ENCODE measurements around the gene JAM2.
"Not testable (repeated sequence)": the region's sequence is repeated elsewhere in the genome, so short reads cannot be mapped to it uniquely, and the experiment has no call there.

The JAM2 gene

DNA sequence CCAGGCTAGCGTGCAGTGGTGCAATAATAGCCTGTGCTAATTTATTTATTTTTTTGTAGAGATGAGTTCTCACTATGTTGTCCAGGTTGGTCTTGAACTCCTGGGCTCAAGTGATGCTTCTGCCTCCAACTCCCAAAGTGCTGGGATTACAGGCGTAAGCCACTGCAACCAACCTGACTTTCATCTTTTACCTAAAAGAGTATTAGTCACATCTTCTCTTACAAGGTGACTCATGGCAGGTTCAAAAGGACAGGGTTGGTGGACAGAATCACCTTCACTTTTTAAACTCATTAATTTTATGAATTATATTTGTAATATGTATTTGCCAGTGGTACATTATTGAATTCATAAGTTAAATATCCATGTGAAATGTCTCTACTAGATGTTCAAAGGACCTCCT lies 18.1 kb downstream of the JAM2 start:
- Mint-ChIP-seq H3K4me3 (no peak overlapping the region), H3K4me1 (no peaks in the 10 kb centered on the region), H3K36me3 (ENCODE audit: insufficient read depth) (no peaks in the 10 kb centered on the region), H3K9me3 (peaks cover 5% of the 10 kb centered on the region), H3K27me3 (no peaks in the 10 kb centered on the region), H3K27ac (ENCODE audit: low read depth) (no peak overlapping the region)
- ATAC-seq (replicated peaks; ENCODE audit: extremely low read depth, poor library complexity, severe bottlenecking) (no peak), DNase-seq (ENCODE audit: low spot score in 2 of 2) (no peak)

DNA sequence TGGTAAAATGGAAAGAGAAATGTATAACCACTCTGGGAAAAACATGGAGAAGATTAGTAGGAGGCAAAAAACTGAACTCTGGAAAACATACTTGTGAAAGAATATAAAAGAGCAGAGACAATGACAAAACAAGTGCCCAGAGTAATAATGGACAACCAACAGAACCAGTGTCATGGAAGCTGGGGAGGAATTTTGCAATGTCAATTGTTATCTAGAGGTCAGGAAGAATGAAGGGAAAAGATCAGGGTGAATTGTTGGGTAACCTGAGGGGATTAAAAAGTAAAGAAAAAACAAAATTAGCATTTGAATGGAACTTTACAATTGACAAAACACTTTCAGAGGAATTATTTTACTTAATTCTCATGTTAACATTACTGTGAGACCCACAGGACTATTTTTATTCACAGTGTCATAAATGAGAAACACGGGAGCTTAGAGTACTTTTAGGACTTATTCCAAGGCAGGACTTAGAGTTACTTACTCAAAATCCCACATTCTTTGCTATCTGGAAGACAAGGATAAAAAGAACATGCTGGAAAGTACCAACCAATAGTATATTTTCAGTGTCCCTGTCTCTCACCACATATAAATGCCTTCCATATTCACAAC lies 19.5 kb downstream of the JAM2 start:
- Mint-ChIP-seq H3K36me3 (ENCODE audit: insufficient read depth) (no peaks in the 10 kb centered on the region), H3K4me3 (no peak overlapping the region), H3K27ac (ENCODE audit: low read depth) (no peak overlapping the region), H3K4me1 (no peaks in the 10 kb centered on the region), H3K27me3 (peaks cover 11% of the 10 kb centered on the region), H3K9me3 (peaks cover 5% of the 10 kb centered on the region)
- ATAC-seq (replicated peaks; ENCODE audit: extremely low read depth, poor library complexity, severe bottlenecking) (no peak), DNase-seq (ENCODE audit: low spot score in 2 of 2) (no peak)

DNA sequence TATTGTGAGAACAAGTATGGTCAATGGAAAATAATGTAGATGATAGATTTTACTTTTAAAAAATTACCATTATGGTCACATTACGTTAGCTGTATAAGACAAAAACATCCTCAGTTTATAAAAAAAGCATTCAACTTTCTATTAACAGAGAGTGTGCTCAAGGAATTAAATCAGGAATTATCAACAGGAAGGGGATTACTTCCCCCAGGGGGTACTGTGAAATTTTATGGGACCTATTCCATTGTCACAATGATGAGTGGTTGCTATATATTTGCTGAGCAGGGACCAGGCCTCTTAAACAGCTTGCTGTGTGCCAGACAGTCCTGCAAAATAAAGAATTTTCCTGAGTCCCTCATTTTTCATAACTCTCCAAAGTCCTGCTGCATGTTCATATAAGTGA lies 21.2 kb downstream of the JAM2 start:
- Mint-ChIP-seq H3K27ac (ENCODE audit: low read depth) (no peak overlapping the region), H3K4me1 (no peaks in the 10 kb centered on the region), H3K9me3 (no peaks in the 10 kb centered on the region), H3K4me3 (no peak overlapping the region), H3K27me3 (peaks cover 26% of the 10 kb centered on the region), H3K36me3 (ENCODE audit: insufficient read depth) (no peaks in the 10 kb centered on the region)
- no peak for ATAC-seq (replicated peaks; ENCODE audit: extremely low read depth, poor library complexity, severe bottlenecking)
- DNase-seq (ENCODE audit: low spot score in 2 of 2) = no peak

DNA sequence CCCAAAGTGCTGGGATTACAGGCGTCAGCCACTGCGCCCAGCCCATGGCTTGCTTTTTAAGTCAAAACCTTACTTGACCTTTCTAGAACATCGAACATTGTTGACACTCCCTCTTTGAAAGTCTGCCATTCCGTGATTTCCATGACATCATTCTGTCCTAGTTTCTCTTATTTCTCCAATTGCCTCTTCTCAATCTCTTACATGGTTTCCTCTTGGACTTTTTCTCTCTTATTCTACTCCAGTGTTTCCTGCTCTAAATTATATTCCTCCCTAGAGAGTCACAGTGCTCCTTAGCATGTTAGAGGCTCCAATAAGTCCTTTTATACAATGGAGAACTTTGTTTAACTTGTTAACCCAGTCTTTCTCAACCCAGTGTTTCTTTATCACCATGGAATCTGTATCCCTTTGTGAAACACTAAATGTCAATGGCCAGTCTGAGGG lies 25.5 kb downstream of the JAM2 start:
- H3K4me1 Mint-ChIP-seq = no peaks in the 10 kb centered on the region
- ATAC-seq (replicated peaks; ENCODE audit: extremely low read depth, poor library complexity, severe bottlenecking) = no peak
- H3K36me3 Mint-ChIP-seq (ENCODE audit: insufficient read depth) = no peaks in the 10 kb centered on the region
- no peak for DNase-seq (ENCODE audit: low spot score in 2 of 2)
- peaks cover 52% of the 10 kb centered on the region for H3K27me3 Mint-ChIP-seq
- H3K9me3 Mint-ChIP-seq = no peaks in the 10 kb centered on the region
- H3K27ac Mint-ChIP-seq (ENCODE audit: low read depth) = no peak overlapping the region
- H3K4me3 Mint-ChIP-seq = no peak overlapping the region

DNA sequence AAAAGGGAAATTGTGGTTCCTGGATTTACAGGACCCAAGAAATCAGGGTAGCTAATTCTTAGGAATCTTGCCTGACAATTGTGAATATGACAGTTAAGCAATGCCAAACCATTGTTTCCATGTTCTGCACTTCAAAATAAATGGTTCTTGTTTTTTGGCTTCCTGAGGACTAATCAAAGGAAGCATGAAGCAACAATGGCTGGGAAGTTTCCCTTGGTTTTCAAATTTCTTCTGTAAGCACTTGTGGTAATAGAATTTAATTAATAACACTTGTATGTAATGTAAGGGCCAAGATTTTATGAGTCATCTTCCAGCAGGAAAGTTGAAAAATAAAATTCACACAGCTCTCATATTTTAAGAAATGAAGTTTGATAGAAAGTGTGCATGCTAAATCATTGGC lies 31.7 kb downstream of the JAM2 start:
- Mint-ChIP-seq H3K27ac (ENCODE audit: low read depth) (no peak overlapping the region), H3K27me3 (peaks cover 38% of the 10 kb centered on the region)

DNA sequence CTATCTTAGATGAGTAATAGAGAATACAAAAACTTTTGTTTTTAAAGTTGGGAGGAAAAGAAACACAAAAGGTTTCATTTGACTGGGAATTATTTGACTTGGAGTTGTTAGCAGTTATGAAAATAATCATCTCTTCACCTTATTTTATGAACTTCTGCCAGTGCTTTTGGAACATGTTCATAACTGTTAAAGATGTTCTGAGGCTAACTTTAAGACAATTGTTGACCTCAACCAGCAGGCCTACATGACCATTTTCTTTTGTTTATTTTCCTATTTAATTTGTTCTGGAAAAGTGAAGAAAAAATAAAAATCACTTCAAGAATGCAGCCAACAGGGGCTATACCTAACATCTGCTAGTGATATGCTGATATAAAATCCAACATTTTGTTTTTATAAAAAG lies 37.4 kb downstream of the JAM2 start:
- no peaks in the 10 kb centered on the region for H3K9me3 Mint-ChIP-seq
- H3K4me3 Mint-ChIP-seq = no peak overlapping the region
- H3K36me3 Mint-ChIP-seq (ENCODE audit: insufficient read depth) = no peaks in the 10 kb centered on the region
- no peak overlapping the region for H3K27ac Mint-ChIP-seq (ENCODE audit: low read depth)
- no peak for DNase-seq (ENCODE audit: low spot score in 2 of 2)
- peaks cover 19% of the 10 kb centered on the region for H3K27me3 Mint-ChIP-seq
- no peaks in the 10 kb centered on the region for H3K4me1 Mint-ChIP-seq
- no peak for ATAC-seq (replicated peaks; ENCODE audit: extremely low read depth, poor library complexity, severe bottlenecking)

More for the DNA sequence above, 31.7 kb downstream of the JAM2 start:
- Mint-ChIP-seq H3K4me3 (no peak overlapping the region), H3K36me3 (ENCODE audit: insufficient read depth) (no peaks in the 10 kb centered on the region), H3K4me1 (no peaks in the 10 kb centered on the region), H3K9me3 (no peaks in the 10 kb centered on the region)
- DNase-seq (ENCODE audit: low spot score in 2 of 2) = no peak
- no peak for ATAC-seq (replicated peaks; ENCODE audit: extremely low read depth, poor library complexity, severe bottlenecking)

DNA sequence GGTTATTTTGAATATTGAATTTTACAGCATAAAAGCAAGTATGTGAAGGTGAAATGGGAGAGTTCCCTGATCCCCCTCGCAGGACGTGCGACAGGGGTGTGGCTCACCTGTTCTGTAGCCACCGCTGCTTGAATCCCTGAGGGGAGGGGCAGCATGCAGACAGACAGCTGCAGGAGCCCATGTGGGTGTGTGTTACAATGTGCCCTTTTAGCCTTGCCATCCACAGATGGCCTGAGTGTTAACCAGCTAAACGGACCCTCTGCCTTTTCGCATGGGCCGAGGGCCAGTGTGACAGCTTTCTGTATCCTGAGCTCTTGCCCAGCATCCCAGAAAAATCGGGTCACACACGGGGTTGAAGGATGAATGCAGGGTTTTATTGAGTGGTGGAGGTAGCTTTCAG lies 43.3 kb downstream of the JAM2 start:
- Mint-ChIP-seq H3K27me3 (peaks cover 7% of the 10 kb centered on the region), H3K4me3 (no peak overlapping the region), H3K36me3 (ENCODE audit: insufficient read depth) (no peaks in the 10 kb centered on the region)

DNA sequence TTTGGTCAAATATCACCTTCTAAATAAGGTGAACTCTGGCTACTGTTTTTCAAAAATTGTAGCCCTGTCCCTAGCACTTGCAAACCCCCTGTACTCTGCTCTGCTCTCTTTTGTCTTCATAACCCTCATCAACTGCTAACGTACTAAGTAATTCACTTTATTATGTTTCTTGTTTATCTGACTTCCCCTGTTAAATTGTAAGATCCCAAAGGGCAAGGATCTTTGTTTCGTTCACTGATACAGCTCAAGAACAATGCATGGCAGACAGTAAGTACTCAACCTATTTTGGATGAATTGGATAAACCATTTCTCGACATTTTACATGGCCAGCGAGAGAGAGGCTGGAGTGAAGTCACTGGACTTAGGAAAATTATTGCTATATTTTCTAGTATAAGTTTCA lies 48.7 kb downstream of the JAM2 start:
- Mint-ChIP-seq H3K27me3 (peaks cover 9% of the 10 kb centered on the region), H3K9me3 (no peaks in the 10 kb centered on the region), H3K36me3 (ENCODE audit: insufficient read depth) (no peaks in the 10 kb centered on the region), H3K4me3 (no peak overlapping the region), H3K4me1 (no peaks in the 10 kb centered on the region), H3K27ac (ENCODE audit: low read depth) (no peak overlapping the region)
- no peak for ATAC-seq (replicated peaks; ENCODE audit: extremely low read depth, poor library complexity, severe bottlenecking)
- no peak for DNase-seq (ENCODE audit: low spot score in 2 of 2)

More for the DNA sequence above, 43.3 kb downstream of the JAM2 start:
- Mint-ChIP-seq H3K4me1 (no peaks in the 10 kb centered on the region), H3K27ac (ENCODE audit: low read depth) (no peak overlapping the region), H3K9me3 (no peaks in the 10 kb centered on the region)
- no peak for DNase-seq (ENCODE audit: low spot score in 2 of 2)
- ATAC-seq (replicated peaks; ENCODE audit: extremely low read depth, poor library complexity, severe bottlenecking) = no peak

DNA sequence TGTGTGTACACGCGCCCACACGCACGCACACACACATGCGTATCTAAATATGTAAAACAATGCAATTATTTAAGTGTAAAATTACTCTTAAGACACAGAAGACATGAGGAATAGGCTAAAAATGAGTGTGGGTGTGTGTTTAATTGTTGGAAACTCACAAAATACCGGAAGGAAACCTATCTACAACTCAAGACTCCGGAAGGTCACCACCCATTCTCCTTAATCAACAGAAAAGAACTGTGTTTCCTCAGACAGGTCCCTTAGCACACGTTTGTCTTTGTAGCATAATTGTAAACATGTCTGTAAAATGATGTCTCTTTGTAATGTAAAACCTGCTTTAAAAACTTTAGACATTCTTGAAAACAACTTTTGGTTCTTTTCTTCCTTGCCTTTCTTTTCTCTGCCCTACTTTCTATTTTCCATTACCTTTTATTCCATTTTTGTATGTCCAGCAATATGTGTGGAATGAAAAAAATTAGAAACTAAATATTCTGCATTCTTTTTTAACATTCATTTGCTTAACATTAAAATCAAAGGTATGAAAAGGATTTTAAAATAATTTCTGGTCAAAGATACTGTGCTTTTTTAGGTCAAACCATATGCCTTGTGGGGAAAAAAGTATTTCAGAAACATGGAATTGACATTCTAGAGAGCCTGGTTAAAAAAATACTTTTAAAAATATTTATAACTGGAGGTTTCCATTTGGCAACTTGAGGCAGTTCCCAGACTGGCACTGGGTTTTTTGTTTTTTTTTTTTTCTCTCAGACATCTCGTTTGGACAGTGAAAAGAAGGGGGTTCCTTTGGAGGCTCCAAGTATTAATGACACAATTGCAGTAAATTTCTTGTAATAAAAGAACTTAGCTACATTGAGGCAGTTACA lies 49.5 kb downstream of the JAM2 start:
- Mint-ChIP-seq H3K9me3 (no peaks in the 10 kb centered on the region), H3K27me3 (peaks cover 9% of the 10 kb centered on the region)

DNA sequence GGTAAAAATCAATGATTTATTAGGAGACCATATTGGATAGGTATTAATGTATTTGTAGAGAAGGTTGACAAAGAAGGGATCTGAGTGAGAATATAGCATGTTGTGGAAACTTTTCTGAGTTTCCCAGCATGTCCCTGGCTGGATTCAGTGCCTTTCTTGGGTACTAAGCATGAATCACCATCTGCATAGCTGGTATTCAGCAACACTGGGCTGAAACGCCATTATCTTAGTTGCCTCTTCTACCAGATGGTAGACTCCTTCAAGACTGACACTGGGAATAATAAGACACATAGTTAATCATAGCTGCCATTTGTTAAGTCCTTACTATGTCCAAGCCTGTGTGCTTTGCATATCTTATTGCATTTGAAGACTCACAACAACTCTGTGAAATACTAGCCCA lies 50.2 kb downstream of the JAM2 start:
- no peak for ATAC-seq (replicated peaks; ENCODE audit: extremely low read depth, poor library complexity, severe bottlenecking)
- no peak for DNase-seq (ENCODE audit: low spot score in 2 of 2)
- H3K27ac Mint-ChIP-seq (ENCODE audit: low read depth) = no peak overlapping the region
- H3K4me1 Mint-ChIP-seq = no peaks in the 10 kb centered on the region
- no peak overlapping the region for H3K4me3 Mint-ChIP-seq
- H3K27me3 Mint-ChIP-seq = peaks cover 9% of the 10 kb centered on the region
- no peaks in the 10 kb centered on the region for H3K9me3 Mint-ChIP-seq
- no peaks in the 10 kb centered on the region for H3K36me3 Mint-ChIP-seq (ENCODE audit: insufficient read depth)

More for the DNA sequence above, 49.5 kb downstream of the JAM2 start:
- Mint-ChIP-seq H3K27ac (ENCODE audit: low read depth) (no peak overlapping the region), H3K36me3 (ENCODE audit: insufficient read depth) (no peaks in the 10 kb centered on the region), H3K4me1 (no peaks in the 10 kb centered on the region), H3K4me3 (no peak overlapping the region)
- ATAC-seq (replicated peaks; ENCODE audit: extremely low read depth, poor library complexity, severe bottlenecking) (no peak), DNase-seq (ENCODE audit: low spot score in 2 of 2) (no peak)

DNA sequence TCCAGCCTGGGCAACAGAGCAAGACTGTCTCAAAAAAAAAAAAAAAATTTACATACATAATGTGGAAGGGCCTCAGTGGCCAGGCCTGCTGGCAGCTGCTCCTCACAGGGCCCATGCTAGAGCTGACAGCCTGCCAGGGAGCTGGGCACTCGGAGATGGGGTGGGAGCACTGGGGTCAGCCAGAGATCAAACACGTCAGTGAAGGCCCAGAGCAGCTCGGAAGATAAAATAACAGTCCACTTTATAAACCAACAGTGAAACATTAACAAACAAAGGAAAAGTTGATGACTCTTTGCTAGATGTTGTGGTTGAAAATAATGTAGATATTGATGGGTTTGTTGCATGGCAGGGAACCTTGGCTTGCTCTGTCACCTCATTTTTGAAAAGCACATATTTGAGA lies 52.9 kb downstream of the JAM2 start:
- Mint-ChIP-seq H3K4me1 (no peaks in the 10 kb centered on the region), H3K27me3 (peaks cover 9% of the 10 kb centered on the region), H3K4me3 (no peak overlapping the region), H3K9me3 (no peaks in the 10 kb centered on the region), H3K27ac (ENCODE audit: low read depth) (no peak overlapping the region), H3K36me3 (ENCODE audit: insufficient read depth) (no peaks in the 10 kb centered on the region)
- no peak for DNase-seq (ENCODE audit: low spot score in 2 of 2)
- ATAC-seq (replicated peaks; ENCODE audit: extremely low read depth, poor library complexity, severe bottlenecking) = no peak

DNA sequence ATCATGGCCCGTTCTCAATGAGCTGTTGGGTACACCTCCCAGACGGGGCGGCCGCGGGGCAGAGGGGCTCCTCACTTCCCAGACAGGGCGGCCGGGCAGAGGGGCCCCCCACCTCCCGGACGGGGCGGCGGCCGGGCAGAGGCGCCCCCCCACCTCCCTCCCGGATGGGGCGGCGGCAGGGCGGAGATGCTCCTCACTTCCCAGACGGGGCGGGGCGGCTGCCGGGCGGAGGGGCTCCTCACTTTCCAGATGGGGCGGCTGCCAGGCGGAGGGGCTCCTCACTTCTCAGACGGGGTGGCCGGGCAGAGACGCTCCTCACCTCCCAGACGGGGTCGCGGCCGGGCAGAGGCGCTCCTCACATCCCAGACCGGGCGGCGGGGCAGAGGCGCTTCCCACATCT lies 56.4 kb downstream of the JAM2 start:
- not testable (repeated sequence) for H3K27me3 Mint-ChIP-seq; H3K4me3 Mint-ChIP-seq; H3K4me1 Mint-ChIP-seq; H3K36me3 Mint-ChIP-seq (ENCODE audit: insufficient read depth); ATAC-seq (replicated peaks; ENCODE audit: extremely low read depth, poor library complexity, severe bottlenecking); H3K9me3 Mint-ChIP-seq; DNase-seq (ENCODE audit: low spot score in 2 of 2); H3K27ac Mint-ChIP-seq (ENCODE audit: low read depth)

DNA sequence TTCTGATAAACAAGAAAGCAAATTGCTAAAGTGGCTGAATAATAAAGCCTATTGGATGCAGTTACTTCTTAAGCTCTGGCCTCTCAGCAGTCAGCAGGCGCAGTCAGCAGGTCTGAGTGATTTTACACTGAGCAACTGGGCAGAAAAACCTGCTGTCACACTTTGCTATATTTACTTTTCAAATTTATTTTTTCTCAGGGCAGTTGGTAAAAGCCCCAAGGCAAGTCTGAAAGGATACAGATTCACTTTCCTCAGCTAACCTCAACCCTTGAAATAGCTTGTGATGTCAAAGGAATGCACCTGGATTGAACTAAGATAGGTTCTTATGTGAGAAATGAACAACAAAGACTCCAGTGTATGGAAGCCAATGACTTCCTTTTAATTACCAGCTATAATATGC lies 61.7 kb downstream of the JAM2 start:
- H3K9me3 Mint-ChIP-seq = no peaks in the 10 kb centered on the region
- no peak overlapping the region for H3K27ac Mint-ChIP-seq (ENCODE audit: low read depth)
- no peaks in the 10 kb centered on the region for H3K27me3 Mint-ChIP-seq
- H3K4me1 Mint-ChIP-seq = no peaks in the 10 kb centered on the region
- H3K36me3 Mint-ChIP-seq (ENCODE audit: insufficient read depth) = no peaks in the 10 kb centered on the region
- no peak for ATAC-seq (replicated peaks; ENCODE audit: extremely low read depth, poor library complexity, severe bottlenecking)
- H3K4me3 Mint-ChIP-seq = no peak overlapping the region
- DNase-seq (ENCODE audit: low spot score in 2 of 2) = no peak
